ENCODE data around the gene METTL25.

The METTL25 gene

GRCh38 chr12:82407481-82407880 lies 49.2 kb downstream of the METTL25 start:
- no peak for DNase-seq (ENCODE audit: low read depth)

GRCh38 chr12:82408844-82409243 lies 50.5 kb downstream of the METTL25 start:
- no peak for DNase-seq (ENCODE audit: low read depth)

- DNase-seq (ENCODE audit: low read depth), result no peak
These were observed 53.4 kb downstream of the METTL25 start for GRCh38 chr12:82411546-82412230.

DNA sequence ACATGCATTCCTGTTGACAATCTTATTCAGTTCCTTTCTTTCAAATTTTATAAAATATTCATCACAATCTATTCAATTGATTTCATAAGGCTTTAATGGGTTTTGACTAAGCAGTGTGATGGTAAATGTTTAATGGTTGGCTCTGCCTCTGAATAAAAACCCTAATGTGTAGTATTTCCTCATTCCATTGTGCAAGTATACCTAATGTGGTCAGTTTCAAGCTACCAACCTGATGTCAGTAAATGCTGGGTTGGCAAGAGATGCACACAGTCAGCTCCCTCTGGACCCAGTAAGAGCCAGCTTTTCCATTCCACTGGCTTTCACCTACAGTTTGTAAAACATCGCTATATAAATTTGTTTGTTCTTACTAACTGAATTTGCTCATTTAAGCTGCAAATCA lies 53.9 kb downstream of the METTL25 start:
- no peak for DNase-seq (ENCODE audit: low read depth)

GRCh38 chr12:82414044-82414443 lies 55.7 kb downstream of the METTL25 start:
- no peak for DNase-seq (ENCODE audit: low read depth)

DNA sequence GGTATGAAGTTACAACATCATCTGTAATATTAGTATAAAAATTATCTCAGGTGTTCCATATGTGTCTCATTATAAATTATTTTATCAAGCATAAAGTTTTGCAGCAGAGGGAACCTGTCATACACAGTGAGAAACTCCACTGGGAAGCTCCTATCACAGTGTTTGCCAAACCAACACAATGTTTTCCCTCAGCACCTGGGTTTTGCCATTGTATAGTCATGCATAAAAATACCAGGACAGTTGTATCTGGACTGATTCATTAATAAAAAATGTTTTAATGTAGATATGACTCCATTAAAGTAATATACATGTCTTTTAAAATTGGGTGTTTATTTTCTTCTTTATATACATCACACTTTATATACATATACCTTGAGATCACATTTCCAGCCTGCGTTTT lies 56.6 kb downstream of the METTL25 start:
- DNase-seq (ENCODE audit: low read depth), result no peak

DNA sequence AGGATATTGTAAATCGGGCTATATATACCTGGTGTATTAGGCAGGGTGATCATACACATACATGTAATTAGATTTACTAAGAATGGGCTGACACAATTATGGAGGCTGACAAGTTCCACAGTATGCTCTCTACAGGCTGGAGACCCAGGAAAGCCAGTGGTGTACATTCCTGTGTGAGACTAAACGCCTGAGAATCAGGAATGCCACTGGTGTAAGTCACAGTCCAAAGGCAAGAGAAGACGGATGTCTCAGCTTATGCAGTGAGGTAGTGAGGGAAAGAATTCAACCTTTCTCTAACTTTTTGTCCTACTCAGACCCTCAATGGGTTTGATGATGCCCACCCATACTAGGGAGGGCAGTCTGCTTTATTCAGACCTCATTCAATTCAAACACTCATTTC lies 57.1 kb downstream of the METTL25 start:
- no peak for DNase-seq (ENCODE audit: low read depth)

- DNase-seq (ENCODE audit: low read depth), result no peak
These were observed 66.9 kb downstream of the METTL25 start for GRCh38 chr12:82425241-82425640.

DNA sequence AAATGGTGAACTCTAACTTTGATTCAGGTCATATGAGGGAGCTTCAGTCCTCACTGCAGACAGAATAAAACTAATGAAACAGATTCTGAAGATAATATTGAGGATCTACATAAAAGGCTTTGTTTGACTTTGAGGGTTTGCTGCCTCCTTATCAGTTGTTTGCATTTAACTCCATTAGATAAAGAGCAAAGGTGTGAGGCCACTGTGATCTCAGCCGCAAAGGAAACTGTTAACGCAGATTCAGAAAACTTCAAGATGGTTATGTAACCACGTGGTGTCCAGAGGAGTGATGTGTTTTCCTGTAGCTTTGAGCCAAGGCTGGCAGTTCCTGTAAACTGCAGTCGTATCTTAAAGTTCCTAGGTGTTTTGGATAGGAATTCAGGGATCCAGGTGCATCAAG lies 67.8 kb downstream of the METTL25 start:
- DNase-seq (ENCODE audit: low read depth), result no peak

DNA sequence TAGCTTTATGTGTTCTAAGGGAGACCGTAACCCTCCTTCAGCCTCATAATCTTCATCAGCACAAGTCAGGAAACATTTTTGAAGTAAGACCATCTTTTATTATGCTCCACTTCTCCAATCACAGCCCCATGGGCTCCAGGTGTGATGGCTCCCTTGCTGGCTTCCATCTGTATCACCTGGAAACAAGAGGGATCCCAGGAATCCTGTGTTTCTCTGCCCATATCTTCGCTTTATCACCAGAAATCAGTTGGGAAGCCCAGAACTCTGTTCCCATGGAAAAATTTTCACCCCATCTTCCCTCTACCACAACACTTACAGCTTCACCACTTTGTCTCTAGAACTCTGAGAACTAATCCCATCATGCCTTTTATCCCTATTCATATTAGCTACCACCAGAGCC lies 68.3 kb downstream of the METTL25 start:
- no peak for DNase-seq (ENCODE audit: low read depth)

DNA sequence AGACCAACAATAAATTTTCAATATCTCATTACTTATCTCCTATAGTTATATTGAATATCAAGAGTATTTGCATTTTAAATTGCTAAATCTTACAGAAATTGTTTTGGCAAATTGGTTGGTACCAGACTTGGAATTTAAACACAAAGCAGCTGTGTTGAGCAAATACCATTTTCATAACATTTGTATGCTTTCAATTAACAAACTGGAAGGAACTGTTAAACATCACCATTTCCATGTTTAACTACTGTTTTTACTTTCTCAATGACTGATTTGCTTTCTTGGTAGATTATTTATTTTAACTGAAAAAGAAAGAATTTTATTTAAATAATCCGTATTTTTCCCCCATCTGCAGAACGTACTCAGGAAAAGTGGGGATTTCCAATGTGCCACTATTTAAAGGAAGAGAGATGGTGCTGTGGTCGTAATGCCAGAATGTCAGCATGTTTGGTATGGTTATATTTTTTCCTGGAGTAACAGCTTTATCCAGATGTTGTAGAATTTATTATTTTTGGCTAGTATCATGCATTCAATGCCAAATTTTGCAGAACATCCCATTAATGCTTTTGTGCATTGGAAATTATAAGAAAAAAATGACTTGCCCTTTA lies 72.3 kb downstream of the METTL25 start:
- no peak for DNase-seq (ENCODE audit: low read depth)

- no peak for DNase-seq (ENCODE audit: low read depth)
These were observed 76.1 kb downstream of the METTL25 start for GRCh38 chr12:82434392-82434911.

DNA sequence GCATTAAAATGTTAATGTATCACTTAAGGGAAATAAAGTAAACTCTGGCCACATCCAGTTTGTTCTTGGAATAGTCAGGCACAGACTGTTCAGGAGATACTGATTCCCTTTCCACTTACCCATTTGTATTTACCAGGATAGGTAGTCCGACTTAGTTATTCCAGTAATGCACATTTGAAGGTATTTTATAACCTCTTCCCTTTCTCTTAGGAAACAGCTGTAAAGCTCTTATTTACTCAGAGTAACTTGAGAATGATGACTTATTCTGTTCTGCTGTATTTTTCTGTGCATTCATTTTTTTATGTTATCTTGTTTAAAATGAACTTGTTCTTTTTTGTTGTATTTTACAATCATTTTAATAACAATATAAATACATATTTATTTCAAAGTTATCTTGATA lies 78.0 kb downstream of the METTL25 start:
- no peak for DNase-seq (ENCODE audit: low read depth)

DNA sequence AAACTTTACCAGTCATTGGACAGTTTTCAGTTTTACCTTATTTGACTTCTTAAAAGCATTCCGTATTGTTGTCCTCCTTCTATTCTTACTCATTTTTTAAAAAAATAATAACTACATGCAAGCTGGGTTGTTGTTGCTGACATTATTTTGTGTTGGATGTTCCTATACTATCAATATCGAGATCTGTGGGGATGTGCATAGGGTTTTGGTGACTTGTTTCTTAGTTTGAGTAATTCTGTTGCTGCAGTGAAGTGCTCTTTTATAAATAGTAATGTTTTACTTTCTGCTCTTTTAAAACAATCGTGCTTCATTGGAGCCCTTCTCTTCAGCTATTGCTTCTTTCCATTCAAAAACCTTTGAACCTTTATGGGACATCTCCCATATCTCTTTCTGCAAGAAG lies 79.4 kb downstream of the METTL25 start:
- DNase-seq (ENCODE audit: low read depth), result no peak

DNA sequence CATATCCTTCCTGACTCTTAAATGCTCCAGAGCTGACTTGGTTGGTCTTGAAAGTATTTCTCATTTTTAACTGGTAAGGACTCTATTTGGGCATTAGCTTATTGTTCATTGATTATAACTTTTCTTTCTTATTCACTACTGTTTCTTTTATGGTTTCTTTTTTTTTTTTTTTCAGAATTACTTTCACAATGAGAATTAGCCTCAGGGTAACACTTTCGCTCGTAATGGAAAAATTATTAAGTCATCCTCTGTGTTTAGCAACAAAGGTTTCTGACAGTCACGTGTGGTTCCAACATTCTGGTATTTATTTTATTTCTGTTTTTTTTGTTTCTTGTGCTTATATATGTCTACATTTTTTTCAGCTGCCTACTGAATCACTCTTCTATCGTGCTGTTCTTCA lies 80.0 kb downstream of the METTL25 start:
- no peak for DNase-seq (ENCODE audit: low read depth)

GRCh38 chr12:82440885-82441284 lies 82.6 kb downstream of the METTL25 start:
- no peak for DNase-seq (ENCODE audit: low read depth)

- no peak for DNase-seq (ENCODE audit: low read depth)
These were observed 90.7 kb downstream of the METTL25 start for GRCh38 chr12:82448911-82449578.

GRCh38 chr12:82456633-82457032 lies 98.3 kb downstream of the METTL25 start:
- no peak for DNase-seq (ENCODE audit: low read depth)

DNA sequence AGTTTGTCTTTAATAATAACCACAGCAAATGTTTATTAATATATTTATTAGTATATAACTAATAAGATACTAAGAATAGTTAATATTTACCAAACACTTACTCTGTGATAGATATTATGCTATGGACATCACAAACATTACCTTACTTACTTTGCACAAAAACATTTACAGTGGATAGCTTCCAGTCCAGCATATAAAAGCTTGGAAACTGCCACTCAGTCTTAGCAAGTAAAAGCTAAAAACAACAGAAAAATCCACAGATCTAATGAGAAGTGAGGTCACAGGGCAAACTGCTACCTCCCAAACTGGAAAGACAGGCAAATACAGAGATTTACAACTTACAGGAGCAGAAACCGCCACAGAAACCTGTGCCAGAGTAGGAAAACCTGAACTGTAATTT lies 99.8 kb downstream of the METTL25 start:
- DNase-seq (ENCODE audit: low read depth), result no peak

GRCh38 chr12:82461393-82461792 lies 103.1 kb downstream of the METTL25 start:
- DNase-seq (ENCODE audit: low read depth), result no peak

DNA sequence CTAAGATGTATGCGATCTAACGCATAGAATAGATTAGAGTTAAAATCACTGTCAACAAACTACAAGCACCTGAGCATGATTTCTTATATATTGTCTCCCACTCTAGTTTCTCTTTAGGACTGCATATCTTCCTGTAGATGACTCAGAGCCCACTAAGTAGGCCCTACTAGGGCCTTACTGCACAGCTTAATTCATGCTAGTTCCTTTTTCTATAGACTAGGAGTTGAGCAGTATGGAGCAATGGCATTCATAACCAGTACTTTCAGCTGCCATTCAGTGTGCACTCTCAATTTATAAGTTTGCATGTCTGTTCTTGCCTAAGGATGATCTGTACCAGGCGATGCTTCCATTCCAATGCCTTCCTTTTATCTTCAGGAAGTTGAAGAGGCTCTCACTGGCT lies 103.5 kb downstream of the METTL25 start:
- no peak for DNase-seq (ENCODE audit: low read depth)

GRCh38 chr12:82468563-82468962 lies 110.2 kb downstream of the METTL25 start:
- no peak for DNase-seq (ENCODE audit: low read depth)

GRCh38 chr12:82470906-82471512 lies 112.7 kb downstream of the METTL25 start:
- no peak for DNase-seq (ENCODE audit: low read depth)
